NAMALWA (cell line): ENCODE results near the gene PPM1L.
A peak's percentile ranks its signal among the peaks of the same experiment; 100 is the strongest.

ENCODE experiments used
- DNase-seq: peaks from one replicate; pipeline ENCODE4 v3.0.0-alpha.2; 2015; ENCODE audit warnings: low spot score

PPM1L gene

GRCh38 chr3:160856450-160856849 is 100.4 kb downstream of the PPM1L start:
- no peak for DNase-seq

GRCh38 chr3:160857476-160858119 is 101.6 kb downstream of the PPM1L start:
- DNase-seq, result no peak

GRCh38 chr3:160860346-160860745 is 104.3 kb downstream of the PPM1L start:
- no peak for DNase-seq

GRCh38 chr3:160869825-160870224 is 113.8 kb downstream of the PPM1L start:
- no peak for DNase-seq

- no peak for DNase-seq
These were observed 114.3 kb downstream of the PPM1L start for GRCh38 chr3:160870327-160870726.

GRCh38 chr3:160874736-160875135 is 118.7 kb downstream of the PPM1L start:
- DNase-seq, result no peak

- DNase-seq, result no peak
These were observed 120.6 kb downstream of the PPM1L start for GRCh38 chr3:160876643-160877042.

- no peak for DNase-seq
These were observed 123.8 kb downstream of the PPM1L start for GRCh38 chr3:160879859-160880258.

- DNase-seq, result no peak
These were observed 127.3 kb downstream of the PPM1L start for GRCh38 chr3:160883373-160883772.

- peak; percentile 31 for DNase-seq
These were observed 129.8 kb downstream of the PPM1L start for GRCh38 chr3:160885791-160886286.

GRCh38 chr3:160886421-160886820 is 130.4 kb downstream of the PPM1L start:
- DNase-seq, result no peak

GRCh38 chr3:160893207-160893606 is 137.2 kb downstream of the PPM1L start:
- DNase-seq, result no peak

GRCh38 chr3:160904691-160905090 is 148.7 kb downstream of the PPM1L start:
- DNase-seq, result no peak

- no peak for DNase-seq
These were observed 150.6 kb downstream of the PPM1L start for GRCh38 chr3:160906646-160907045.

- no peak for DNase-seq
These were observed 153.9 kb downstream of the PPM1L start for GRCh38 chr3:160909917-160910316.

GRCh38 chr3:160911411-160911810 is 155.4 kb downstream of the PPM1L start:
- no peak for DNase-seq

- no peak for DNase-seq
These were observed 160.4 kb downstream of the PPM1L start for GRCh38 chr3:160916472-160916871.

GRCh38 chr3:160919942-160920341 is 163.9 kb downstream of the PPM1L start:
- no peak for DNase-seq

- peak; percentile 61 for DNase-seq
These were observed 165.1 kb downstream of the PPM1L start for GRCh38 chr3:160921020-160921635.

- no peak for DNase-seq
These were observed 168.7 kb downstream of the PPM1L start for GRCh38 chr3:160924776-160925175.

- DNase-seq, result no peak
These were observed 171.6 kb downstream of the PPM1L start for GRCh38 chr3:160927620-160928019.

- DNase-seq, result peak; percentile 18
These were observed 172.2 kb downstream of the PPM1L start for GRCh38 chr3:160928183-160928726.

GRCh38 chr3:160929595-160929994 is 173.6 kb downstream of the PPM1L start:
- DNase-seq, result no peak

- DNase-seq, result no peak
These were observed 175.4 kb downstream of the PPM1L start for GRCh38 chr3:160931474-160931873.
